Stimulated activated CD8-positive, alpha-beta memory T cell treated with anti-CD3 and anti-CD28 coated beads, Interleukin-12 subunit alpha, Interleukin-12 subunit beta, amount 100 ng/mL, for 4 hours (primary cell): Measurements from ENCODE around the gene BAIAP2.
"Not testable (repeated sequence)": the region's sequence is repeated elsewhere in the genome, so short reads cannot be mapped to it uniquely, and the experiment has no call there.

ENCODE experiments used
- DNase-seq: peaks from one replicate; pipeline ENCODE4 v3.0.0-alpha.2; 2020; ENCODE audit warnings: low read depth

The BAIAP2 gene

GRCh38 chr17:81068411-81069134 lies 33.6 kb downstream of the BAIAP2 start:
- DNase-seq, result no peak

- no peak for DNase-seq
These were observed 34.2 kb downstream of the BAIAP2 start for GRCh38 chr17:81069135-81069645.

- no peak for DNase-seq
These were observed 35.7 kb downstream of the BAIAP2 start for GRCh38 chr17:81070541-81071246.

DNA sequence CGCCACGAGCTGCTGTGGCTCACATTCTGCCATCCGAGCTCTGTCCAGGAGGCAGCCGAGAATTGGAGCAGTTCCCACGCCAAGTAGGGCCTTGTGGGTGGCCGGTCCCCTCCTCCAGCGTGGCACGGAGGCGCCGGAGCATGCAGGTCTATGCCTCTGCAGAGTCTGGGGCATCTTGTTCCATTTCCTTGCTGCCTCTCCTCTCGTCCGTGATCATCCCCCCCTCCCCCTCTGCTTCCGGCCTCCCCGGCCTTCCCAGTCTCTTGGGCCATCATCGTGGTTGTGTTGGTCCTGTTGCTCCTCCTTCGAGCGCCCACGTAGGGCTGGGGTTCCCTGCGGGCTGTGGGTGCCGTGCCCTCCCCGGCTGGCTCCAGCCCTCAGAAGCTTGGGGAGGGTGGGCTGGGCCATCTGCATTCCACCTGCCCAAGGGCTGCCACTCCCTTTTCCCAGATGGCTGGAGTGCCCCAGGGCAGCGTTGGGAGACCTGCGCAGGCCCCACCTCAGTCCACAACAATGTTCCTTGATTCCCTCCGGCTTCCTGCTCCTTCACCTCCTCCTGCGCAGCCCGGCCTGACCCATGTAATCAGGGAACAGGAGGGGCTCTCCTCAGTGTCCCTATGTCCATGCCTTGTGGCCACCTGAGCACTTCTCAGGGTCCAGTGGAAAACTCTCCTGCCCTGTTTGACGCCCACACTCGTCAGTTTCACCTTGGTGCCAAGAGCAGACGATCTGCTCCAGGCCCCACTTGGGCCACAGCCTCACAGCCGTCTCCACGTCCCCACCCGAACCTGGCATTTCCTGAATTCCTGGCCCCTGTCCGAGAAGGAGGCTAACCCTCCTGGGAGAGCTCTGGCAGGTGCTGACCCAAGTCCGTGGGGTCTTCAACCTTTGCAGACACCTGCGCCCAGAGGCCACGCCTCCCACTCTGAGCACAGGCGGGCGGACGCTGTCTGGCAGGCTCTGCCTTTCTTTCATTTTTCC lies 37.1 kb downstream of the BAIAP2 start:
- DNase-seq, result no peak

GRCh38 chr17:81073967-81074839 lies 39.3 kb downstream of the BAIAP2 start:
- DNase-seq, result no peak

DNA sequence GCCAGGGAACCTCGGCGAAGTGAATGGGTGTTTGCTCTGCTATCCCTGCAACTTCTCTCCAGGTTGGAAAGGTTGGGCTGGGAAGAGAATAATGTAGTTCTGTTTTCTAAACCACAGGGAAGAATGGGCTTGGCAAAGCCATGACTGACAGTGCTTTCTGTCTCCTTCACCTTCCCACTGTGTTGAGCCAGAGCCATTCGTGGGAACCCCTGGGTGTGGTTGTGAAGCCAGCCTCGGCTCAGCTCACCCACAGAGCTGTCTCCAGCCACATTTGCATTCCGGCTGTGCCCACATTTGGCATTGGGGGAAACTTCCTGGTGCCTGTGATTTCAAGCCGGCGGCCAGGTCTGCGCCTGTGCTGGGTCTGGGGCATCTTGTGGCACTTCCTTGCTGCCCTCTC lies 39.9 kb downstream of the BAIAP2 start:
- DNase-seq, result no peak

DNA sequence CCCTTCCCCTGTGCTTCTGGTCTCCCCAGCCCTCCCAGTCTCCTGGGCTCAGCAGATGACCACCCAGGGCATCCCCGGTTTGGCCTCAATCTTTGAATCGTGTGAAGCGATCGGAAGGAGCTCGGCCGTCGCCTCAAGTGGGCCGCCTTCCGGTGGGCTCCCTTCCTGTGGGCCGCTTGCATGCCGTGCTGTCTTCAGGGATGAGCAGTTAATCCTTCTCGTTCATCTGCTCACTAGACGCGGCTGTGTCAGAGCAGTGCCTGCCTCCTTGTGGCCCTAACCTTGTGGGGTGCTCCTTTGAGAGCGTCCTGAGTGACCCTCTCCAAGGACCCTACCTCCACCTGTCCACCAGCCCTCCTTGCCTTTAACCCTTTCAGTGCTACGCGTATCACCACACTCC lies 40.4 kb downstream of the BAIAP2 start:
- DNase-seq, result no peak

GRCh38 chr17:81076141-81076679 lies 41.3 kb downstream of the BAIAP2 start:
- DNase-seq, result no peak

- not testable (repeated sequence) for DNase-seq
These were observed 43.3 kb downstream of the BAIAP2 start for GRCh38 chr17:81078026-81078913.

DNA sequence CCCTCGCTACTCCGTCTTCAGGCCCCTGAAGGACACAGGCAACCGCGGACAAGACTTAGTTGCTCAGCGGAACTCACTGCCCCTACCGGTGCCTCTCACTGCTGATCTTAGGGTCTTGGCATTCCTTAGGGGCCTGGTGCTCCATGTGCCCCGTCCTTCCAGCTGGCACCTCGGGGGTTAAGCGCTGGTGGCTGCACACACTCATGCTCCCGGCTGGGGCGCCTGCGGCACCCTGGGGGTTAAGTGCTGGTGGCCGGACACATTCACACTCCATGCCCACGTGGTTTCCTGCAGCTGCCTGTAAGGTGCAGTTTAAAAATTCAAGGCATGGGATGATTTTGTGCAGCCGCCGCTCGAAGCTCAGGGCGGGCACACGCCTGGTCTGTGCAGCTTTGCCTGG lies 45.1 kb downstream of the BAIAP2 start:
- no peak for DNase-seq

DNA sequence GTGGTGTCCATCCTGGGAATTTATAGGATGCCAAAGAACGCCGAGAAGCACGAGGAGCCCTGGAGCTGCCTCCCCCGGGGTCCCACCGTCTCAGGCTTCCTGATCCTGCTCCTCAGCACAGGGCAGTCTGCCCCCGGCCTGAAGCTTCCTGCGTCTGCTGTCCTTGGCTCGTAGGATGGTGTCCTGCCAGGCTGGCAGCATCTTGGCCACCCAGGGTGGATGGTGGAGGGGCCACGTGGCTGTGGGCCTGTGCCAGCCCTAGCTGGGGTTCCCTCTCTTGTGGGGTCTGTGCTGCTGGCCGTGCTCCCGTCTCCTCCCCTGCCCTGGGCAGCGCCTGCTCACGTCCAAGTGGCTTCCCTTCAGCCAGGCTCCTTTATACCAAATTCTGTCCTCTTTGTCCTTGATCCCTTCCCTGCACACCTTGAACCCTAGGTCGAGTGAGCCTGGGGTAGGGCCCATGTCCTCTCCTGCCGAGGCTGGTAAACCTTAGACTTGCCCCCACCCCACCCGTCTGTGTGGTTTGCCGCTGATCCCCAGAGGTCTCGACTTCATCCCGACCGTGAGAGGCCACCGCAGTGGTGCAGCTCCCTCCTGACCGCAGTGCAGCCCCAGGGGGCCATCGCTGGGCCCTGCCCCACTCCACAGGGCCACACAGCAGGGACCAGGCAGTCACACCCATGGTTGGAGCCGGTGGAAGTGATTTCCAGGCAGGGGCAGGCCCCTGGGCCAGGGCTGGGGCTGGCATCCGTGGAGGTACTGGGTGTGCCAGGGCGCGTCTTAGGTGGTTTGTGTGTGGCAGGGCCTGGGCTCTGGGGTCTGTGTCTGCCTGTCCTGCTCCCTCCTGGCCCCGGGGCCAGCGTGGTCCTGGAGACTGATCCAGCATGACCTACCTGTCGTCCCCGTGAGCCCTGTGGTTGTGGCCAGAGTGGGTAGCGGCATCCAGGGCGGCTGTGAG lies 46.5 kb downstream of the BAIAP2 start:
- no peak for DNase-seq

GRCh38 chr17:81082177-81083073 lies 47.5 kb downstream of the BAIAP2 start:
- DNase-seq, result no peak

GRCh38 chr17:81083125-81083765 lies 48.3 kb downstream of the BAIAP2 start:
- no peak for DNase-seq

DNA sequence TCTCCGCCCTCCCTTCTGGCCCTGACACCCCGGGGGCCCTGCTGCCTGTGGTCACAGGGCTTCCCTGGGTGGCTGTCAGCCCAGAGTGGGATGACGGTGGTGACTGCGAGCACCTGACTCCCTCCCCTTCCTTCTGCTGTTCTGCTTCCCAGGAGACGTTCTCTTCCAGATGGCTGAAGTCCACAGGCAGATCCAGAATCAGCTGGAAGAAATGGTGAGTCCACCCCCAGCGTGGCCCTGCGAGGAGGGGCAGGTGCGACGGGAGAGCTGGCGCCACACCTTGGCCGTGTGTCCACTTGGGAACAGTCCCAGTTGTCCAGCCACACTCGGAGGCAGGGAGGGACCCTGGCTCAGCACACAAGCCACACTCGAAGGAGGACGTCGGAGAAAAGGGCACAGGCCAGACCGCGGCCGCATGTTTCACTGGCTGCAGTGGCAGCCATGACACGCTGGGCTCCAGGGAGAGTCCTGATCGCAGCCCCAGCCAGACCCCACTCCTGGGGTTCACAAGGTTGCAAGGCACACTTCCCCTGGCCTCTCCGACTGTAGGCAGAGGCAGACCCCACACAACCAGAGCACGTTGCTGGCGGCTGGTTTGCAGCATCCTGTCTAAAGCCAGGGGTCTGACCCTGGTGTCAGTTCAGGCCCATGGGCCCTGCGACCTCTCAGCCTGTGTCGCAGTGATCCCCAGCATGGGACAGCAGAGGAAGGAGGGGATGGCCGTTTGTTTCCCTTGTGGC lies 49.9 kb downstream of the BAIAP2 start:
- DNase-seq, result no peak

GRCh38 chr17:81085420-81085911 lies 50.5 kb downstream of the BAIAP2 start:
- no peak for DNase-seq
